GM03348 (cell line): Measurements from ENCODE around the gene CFL1.
A peak's percentile ranks its signal among the peaks of the same experiment; 100 is the strongest.

Experiments used
- DNase-seq: peaks from one replicate; pipeline ENCODE4 v3.0.0; 2012; ENCODE audit warnings: low spot score

Gene CFL1

GRCh38 chr11:65869643-65870306 lies 11.8 kb upstream of the CFL1 start:
- DNase-seq = no peak

- DNase-seq = no peak
These were observed 10.9 kb upstream of the CFL1 start for GRCh38 chr11:65868907-65869306.

DNA sequence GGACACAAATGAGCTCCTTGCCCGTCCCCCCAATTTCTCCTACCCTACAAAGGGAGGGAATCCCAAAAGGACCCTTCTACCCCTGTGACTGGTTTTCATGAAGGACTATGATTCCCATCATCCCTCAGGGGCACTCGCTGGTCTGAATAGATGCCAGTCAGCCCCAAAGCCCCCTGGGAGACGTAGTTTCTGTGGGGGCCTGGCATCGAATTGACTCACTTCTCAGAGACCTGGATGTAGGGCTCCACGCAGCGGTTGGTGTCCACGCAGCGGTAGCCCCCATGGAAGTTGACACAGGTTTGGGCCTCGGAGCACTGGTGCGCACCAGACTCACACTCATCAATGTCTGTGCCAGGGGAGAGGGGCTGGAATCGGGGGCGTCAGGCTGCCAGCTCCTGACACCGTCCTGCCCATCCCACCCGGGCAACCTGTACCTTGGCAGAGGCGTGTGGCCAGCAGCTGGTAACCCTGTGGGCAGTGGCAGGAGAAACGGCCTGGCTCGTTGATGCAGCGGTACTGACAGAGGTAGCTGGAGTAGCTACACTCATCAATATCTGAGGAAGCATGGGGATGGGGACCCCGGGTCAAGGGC lies 10.2 kb upstream of the CFL1 start:
- no peak for DNase-seq

GRCh38 chr11:65867284-65868071 lies 9.5 kb upstream of the CFL1 start:
- peak; percentile 46 for DNase-seq

GRCh38 chr11:65866509-65867283 lies 8.7 kb upstream of the CFL1 start:
- no peak for DNase-seq

GRCh38 chr11:65865550-65866172 lies 7.7 kb upstream of the CFL1 start:
- no peak for DNase-seq

- DNase-seq = no peak
These were observed 6.9 kb upstream of the CFL1 start for GRCh38 chr11:65864706-65865471.

DNA sequence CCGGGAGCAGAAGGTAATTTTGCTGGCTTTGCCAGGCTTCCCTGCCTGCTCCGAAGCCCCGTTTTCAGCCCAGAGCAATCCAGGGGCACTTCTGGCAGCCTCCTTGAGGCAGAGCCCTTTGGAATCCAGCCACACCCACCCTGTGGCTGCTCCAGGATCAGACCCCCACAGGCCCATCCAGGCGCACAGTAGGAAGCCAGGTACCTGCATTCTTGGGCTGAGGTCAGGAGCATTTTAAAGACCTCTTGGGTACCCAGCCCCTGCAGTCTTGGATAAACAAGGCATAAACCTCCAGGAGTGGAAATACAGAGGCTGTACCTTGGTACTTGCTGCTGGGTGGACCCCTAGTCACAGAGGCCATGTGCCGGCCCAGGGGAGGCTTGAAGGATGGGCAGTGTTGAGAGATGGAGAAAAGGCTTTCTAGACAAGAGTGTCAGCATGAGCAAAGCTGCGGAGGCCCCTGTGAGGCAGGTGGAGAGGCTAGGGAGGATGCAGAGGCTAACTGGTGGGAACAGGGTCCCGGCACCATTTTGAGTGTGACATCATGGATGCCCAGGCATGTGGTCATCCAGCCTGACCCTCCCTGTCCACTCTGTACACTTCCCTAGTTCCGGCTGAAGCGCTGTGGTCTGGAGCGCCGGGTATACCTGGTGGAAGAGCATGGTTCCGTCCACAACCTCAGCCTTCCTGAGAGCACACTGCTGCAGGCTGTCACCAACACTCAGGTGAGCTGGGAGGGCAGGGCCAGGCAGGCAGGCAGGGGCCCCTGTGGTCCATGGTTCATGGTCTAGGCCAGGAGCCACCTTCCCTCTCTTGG lies 6.1 kb upstream of the CFL1 start:
- DNase-seq = no peak

- DNase-seq = no peak
These were observed 5.2 kb upstream of the CFL1 start for GRCh38 chr11:65862941-65863888.

DNA sequence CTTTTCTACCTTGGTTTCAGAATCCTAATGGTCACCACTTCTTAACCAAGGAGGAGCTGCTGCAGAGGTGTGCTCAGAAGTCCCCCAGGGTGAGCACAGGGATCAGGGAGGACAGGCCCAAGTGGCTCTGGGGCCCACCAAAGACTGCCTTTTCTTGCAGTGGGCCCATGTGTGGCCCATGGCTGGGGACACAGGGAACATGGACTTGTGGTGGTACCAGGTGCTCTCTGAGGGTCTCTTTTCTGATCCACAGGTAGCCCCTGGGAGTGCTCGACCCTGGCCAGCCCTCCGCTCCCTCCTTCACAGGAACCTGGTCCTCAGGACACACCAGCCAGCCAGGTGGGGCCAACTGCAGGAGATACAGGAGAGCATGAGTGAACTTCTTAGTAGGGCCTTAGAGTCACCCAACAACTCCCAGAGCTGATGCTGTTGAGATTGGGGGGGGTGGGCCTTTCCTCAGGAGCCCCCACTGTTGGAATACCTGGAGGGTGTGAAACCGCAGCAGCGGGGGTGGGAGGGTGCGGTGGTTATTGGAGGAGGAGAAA lies 4.3 kb upstream of the CFL1 start:
- DNase-seq = no peak

- no peak for DNase-seq
These were observed 3.7 kb upstream of the CFL1 start for GRCh38 chr11:65861533-65862183.

DNA sequence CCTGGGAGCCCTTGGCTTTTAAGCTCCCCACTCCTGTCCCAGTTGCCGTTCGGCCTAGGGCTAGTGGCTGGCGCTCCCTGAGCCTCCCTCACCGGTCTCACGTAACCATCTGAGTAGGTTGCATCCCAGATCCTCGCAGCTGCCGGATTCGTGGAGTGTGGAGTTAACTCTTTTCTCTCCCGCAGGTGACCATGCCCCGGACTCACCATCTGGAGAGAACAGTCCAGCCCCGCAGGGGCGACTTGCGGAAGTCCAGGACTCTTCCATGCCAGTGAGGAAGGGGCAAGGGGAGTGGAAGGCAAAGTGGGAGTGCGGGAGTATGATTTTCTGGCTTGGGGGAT lies 3.2 kb upstream of the CFL1 start:
- DNase-seq = no peak

DNA sequence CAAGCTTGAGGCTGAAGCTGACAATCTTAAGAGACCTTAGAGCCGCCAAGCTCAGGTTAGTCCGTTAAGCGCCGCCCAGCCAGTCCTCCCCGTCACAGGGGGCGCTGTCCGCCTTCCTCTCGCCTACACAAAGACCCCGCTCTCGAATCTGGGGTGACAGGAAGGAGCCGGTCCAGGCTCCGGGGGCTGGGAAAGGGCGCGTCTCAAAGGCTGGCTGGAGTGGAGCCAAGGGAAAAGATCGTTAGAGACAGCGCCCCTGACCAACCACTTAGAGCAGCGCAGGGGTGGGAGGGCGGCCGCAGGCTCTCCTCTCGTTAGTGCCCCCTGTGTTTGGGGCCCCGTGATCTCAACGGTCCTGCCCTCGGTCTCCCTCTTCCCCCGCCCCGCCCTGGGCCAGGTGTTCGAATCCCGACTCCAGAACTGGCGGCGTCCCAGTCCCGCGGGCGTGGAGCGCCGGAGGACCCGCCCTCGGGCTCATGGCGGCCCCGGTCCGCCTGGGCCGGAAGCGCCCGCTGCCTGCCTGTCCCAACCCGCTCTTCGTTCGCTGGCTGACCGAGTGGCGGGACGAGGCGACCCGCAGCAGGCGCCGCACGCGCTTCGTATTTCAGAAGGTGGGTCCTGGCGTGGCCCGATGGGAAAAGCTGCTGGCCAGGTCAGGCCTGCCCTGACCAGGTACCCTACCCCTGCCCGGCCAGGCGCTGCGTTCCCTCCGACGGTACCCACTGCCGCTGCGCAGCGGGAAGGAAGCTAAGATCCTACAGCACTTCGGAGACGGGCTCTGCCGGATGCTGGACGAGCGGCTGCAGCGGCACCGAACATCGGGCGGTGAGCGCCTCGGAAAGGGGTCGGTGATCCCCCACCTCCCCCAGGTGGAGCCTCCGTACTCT lies 2.5 kb upstream of the CFL1 start, which contains the start of gene MUS81:
MUS81 (plus strand) TSS at position 156 of the 887 bp plus-strand sequence; CDS start at position 477, 321 bp downstream.
- DNase-seq = peak; percentile 92

DNA sequence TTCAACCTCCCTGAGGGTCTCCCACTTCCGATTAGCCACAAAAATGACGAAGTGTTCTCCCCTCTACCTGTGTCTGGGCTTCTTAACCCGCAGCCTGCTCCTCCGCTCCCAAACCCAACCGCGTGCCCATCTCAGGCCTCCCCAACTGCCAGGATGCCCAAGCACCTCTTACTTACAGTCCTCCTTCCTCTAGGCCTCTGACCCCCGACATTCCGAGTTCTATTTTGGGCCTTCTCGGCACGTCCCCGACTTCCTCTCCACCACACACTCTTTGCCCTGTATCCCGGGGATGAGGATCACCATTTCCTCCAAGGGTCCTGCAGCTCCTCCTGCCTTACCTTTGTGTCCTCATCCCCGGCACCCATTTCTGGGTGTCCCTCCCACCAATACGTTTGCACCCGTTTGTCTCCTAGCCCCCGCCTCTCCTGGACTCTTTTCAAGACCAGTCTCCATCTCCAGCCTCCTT lies 1.9 kb upstream of the CFL1 start:
- DNase-seq = no peak

- peak; percentile 96 for DNase-seq
These were observed 1.3 kb upstream of the CFL1 start for GRCh38 chr11:65859095-65859811.

GRCh38 chr11:65858681-65859087 lies 704 bp upstream of the CFL1 start:
- no peak for DNase-seq

- DNase-seq = no peak
These were observed 504 bp downstream of the CFL1 start for GRCh38 chr11:65857500-65857852.
